HFF-Myc (cell line): ENCODE measurements around the gene FREY1.

ENCODE experiments used
- DNase-seq: peaks from one replicate; pipeline ENCODE4 v3.0.0-alpha.2; 2011; ENCODE audit warnings: low read depth; ENCODE audit errors: extremely low read depth
- H3K4me3 ChIP-seq: replicated peaks from 2 replicates; pipeline ENCODE4 v1.5.1; 2011; ENCODE audit warnings: low read depth, mild to moderate bottlenecking, control low read depth, low read length
- CTCF ChIP-seq: IDR thresholded peaks from 2 replicates; pipeline ENCODE4 v1.5.1; 2012; ENCODE audit warnings: mild to moderate bottlenecking, low read depth, low read length, control low read depth; ENCODE audit errors: missing control alignments

Gene FREY1

GRCh38 chr11:45879803-45880686 is 27.0 kb downstream of the FREY1 start:
- H3K4me3 ChIP-seq, result no peak overlapping the region
- TF ChIP-seq CTCF, result no peak
- no peak for DNase-seq

GRCh38 chr11:45877845-45878244 is 29.2 kb downstream of the FREY1 start:
- no peak overlapping the region for H3K4me3 ChIP-seq
- no peak for TF ChIP-seq CTCF
- no peak for DNase-seq

GRCh38 chr11:45877221-45877620 is 29.9 kb downstream of the FREY1 start:
- DNase-seq, result no peak
- no peak overlapping the region for H3K4me3 ChIP-seq
- no peak for TF ChIP-seq CTCF

- no peak for DNase-seq
- no peak overlapping the region for H3K4me3 ChIP-seq
- no peak for TF ChIP-seq CTCF
These were observed 30.7 kb downstream of the FREY1 start for GRCh38 chr11:45876401-45876800.

- no peak overlapping the region for H3K4me3 ChIP-seq
- DNase-seq, result peak; percentile 79
- peak; percentile 83 for TF ChIP-seq CTCF
These were observed 34.3 kb downstream of the FREY1 start for GRCh38 chr11:45872651-45873356.

- no peak overlapping the region for H3K4me3 ChIP-seq
- no peak for DNase-seq
- no peak for TF ChIP-seq CTCF
These were observed 35.4 kb downstream of the FREY1 start for GRCh38 chr11:45871638-45872037.
